ENCODE results near the gene CNOT3. TPM values are rescaled to one million over a fixed set of nuclear protein-coding genes. Genes with fewer than 3 reads are reported as not detected.

The CNOT3 gene
- total and polyA plus RNA-seq, 2 donors (not counting 1 experiment from before 2014, with no cell fraction given) = 28.1 to 82.1 TPM

DNA sequence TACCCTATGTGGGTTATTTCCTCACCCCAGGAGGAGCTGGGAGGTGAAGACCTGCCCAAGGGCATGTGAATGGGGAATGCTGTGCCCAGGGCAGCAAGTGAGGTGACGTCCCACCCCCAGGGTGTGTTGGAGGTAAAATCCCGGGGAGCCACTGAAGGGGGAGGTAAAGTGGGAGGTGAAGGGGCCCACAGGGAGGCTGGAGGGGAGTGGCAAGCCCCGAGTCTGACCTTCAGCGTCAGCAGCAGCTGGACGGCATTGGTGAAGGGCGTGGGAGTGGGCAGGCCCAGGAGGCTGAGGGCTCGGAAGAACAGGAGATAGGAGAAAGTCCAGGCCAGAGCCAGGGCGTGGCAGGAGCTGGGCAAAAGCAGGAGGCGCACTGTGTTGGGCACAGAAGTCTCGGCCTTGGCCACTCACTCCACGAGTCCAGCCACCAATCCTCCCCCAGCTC is 49.4 kb downstream of the CNOT3 start:
- Histone ChIP-seq H3K4me2 (replicated peaks; ENCODE audit: low read depth, low read length, poor library complexity, severe bottlenecking) (no peak overlapping the region), H3K79me2 (ENCODE audit: control insufficient read depth, insufficient read depth, low read length) (peaks cover 5% of the 10 kb centered on the region), H3K9ac (ENCODE audit: low read length) (no peak overlapping the region), H3K9me3 (ENCODE audit: control extremely low read depth in 1 of 3, control insufficient read depth in 2 of 3, insufficient read depth in 1 of 3, low read length in 2 of 3) (no peaks in the 10 kb centered on the region), H3K36me3 (replicated peaks in 1 of 2; ENCODE audit: control extremely low read depth in 1 of 2, control insufficient read depth in 1 of 2, extremely low read depth in 1 of 2, insufficient read depth in 2 of 2, low read length in 1 of 2) (peaks cover 0 to 3% of the 10 kb centered on the region in 2 experiments), H4K20me1 (ENCODE audit: control insufficient read depth, insufficient read depth, low read length, poor library complexity, severe bottlenecking) (peaks cover 17% of the 10 kb centered on the region), H2AFZ (ENCODE audit: insufficient read depth, low read depth, low read length, poor library complexity, severe bottlenecking) (no peak overlapping the region), H3K27me3 (replicated peaks in 1 of 4; ENCODE audit: control extremely low read depth in 1 of 4, control insufficient read depth in 3 of 4, insufficient read depth in 4 of 4, low read length in 3 of 4) (no peaks in the 10 kb centered on the region), H3K27ac (ENCODE audit: low read length in 2 of 2) (no peak overlapping the region), H3K4me3 (ENCODE audit: control extremely low read depth in 1 of 5, extremely low read depth in 1 of 5, insufficient read depth in 1 of 5, low read depth in 2 of 5, low read length in 4 of 5) (no peak overlapping the region), H3K4me1 (ENCODE audit: control insufficient read depth in 2 of 2, insufficient read depth in 2 of 2, low read length in 2 of 2) (peaks cover 16 to 17% of the 10 kb centered on the region in 2 donors)
- Mint-ChIP-seq H3K4me3 (peak overlapping the region; percentile 77), H3K27me3 (no peaks in the 10 kb centered on the region), H3K27ac (no peak overlapping the region), H3K9me3 (ENCODE audit: insufficient read depth) (no peaks in the 10 kb centered on the region), H3K4me1 (peaks cover 22% of the 10 kb centered on the region)
- intact Hi-C loops (cut with micrococcal nuclease) = loop anchor here (5.0 kb wide), 1 partner anchor 45 kb away; no protein-coding TSS in a partner anchor
- TF ChIP-seq, protein P1, sequence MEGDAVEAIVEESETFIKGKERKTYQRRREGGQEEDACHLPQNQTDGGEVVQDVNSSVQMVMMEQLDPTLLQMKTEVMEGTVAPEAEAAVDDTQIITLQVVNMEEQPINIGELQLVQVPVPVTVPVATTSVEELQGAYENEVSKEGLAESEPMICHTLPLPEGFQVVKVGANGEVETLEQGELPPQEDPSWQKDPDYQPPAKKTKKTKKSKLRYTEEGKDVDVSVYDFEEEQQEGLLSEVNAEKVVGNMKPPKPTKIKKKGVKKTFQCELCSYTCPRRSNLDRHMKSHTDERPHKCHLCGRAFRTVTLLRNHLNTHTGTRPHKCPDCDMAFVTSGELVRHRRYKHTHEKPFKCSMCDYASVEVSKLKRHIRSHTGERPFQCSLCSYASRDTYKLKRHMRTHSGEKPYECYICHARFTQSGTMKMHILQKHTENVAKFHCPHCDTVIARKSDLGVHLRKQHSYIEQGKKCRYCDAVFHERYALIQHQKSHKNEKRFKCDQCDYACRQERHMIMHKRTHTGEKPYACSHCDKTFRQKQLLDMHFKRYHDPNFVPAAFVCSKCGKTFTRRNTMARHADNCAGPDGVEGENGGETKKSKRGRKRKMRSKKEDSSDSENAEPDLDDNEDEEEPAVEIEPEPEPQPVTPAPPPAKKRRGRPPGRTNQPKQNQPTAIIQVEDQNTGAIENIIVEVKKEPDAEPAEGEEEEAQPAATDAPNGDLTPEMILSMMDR (IDR thresholded peaks at IDR 0.05) = no peak
- no peak for TF ChIP-seq EZH2 (IDR thresholded peaks at IDR 0.05; ENCODE audit: borderline replicate concordance, insufficient read depth, low read depth, low read length, poor library complexity, severe bottlenecking)
- peak; percentile 21 for DNase-seq
- POLR2A ChIA-PET = no interaction called here
- no peak for ATAC-seq (ENCODE audit: low read depth)
- CTCF ChIA-PET = interaction anchor here (0.7 to 0.8 kb wide), 2 partner anchors 11 to 21 kb away, joined by 3 read pairs; no protein-coding TSS in a partner anchor
- WGBS (ENCODE audit: insufficient coverage) = 98% methylated on average over 6 of the region's 11 CpGs

DNA sequence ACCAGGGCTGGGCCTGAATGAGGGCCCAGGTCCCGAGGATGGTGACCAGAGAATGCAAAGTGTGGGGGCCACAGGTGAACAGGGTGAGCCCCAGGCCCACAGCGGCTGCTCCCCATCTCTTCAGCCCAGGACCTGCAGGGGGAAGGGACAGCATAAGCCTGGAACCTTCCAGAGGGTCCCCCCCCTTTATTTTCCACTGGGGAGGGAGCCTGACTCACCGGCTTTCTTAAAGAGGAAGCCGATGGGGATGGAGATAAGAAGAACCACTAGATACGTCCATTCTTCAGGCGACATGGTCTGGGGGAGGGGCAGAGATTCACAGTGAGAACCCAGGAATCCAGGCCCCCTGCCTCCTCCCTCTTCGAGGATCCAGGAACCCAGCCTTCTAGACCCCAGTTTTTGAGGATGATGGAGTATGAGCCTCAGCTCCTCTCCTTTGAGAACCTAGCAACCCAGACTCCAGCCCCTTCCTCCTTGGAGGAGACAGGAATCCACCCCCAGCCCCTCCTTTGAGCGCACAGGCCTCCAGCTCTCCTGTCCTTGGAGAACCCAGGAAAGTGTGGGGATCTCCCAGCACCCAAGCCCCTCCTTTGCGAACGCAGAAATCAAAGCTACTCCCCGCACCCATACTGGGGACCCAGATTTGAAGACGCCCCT is 50.8 kb downstream of the CNOT3 start:
- Mint-ChIP-seq H3K9me3 (ENCODE audit: insufficient read depth) (no peaks in the 10 kb centered on the region), H3K27ac (peak overlapping the region; percentile 38), H3K27me3 (no peaks in the 10 kb centered on the region), H3K4me3 (peak overlapping the region; percentile 94), H3K4me1 (peaks cover 32% of the 10 kb centered on the region)
- Histone ChIP-seq H2AFZ (ENCODE audit: insufficient read depth, low read depth, low read length, poor library complexity, severe bottlenecking) (peak overlapping the region; percentile 80), H3K27ac (ENCODE audit: low read length in 2 of 2) (peak overlapping the region in 1 of 2 donors; percentile 99), H3K27me3 (replicated peaks in 1 of 4; ENCODE audit: control extremely low read depth in 1 of 4, control insufficient read depth in 3 of 4, insufficient read depth in 4 of 4, low read length in 3 of 4) (no peaks in the 10 kb centered on the region), H3K4me3 (ENCODE audit: control extremely low read depth in 1 of 5, extremely low read depth in 1 of 5, insufficient read depth in 1 of 5, low read depth in 2 of 5, low read length in 4 of 5) (peak overlapping the region; percentile 3 to 87 (median 81)), H3K4me1 (ENCODE audit: control insufficient read depth in 2 of 2, insufficient read depth in 2 of 2, low read length in 2 of 2) (peaks cover 18 to 22% of the 10 kb centered on the region in 2 donors), H3K79me2 (ENCODE audit: control insufficient read depth, insufficient read depth, low read length) (peaks cover 17% of the 10 kb centered on the region), H3K9me3 (ENCODE audit: control extremely low read depth in 1 of 3, control insufficient read depth in 2 of 3, insufficient read depth in 1 of 3, low read length in 2 of 3) (no peaks in the 10 kb centered on the region), H4K20me1 (ENCODE audit: control insufficient read depth, insufficient read depth, low read length, poor library complexity, severe bottlenecking) (peaks cover 19% of the 10 kb centered on the region), H3K4me2 (replicated peaks; ENCODE audit: low read depth, low read length, poor library complexity, severe bottlenecking) (peak overlapping the region; percentile 99), H3K36me3 (replicated peaks in 1 of 2; ENCODE audit: control extremely low read depth in 1 of 2, control insufficient read depth in 1 of 2, extremely low read depth in 1 of 2, insufficient read depth in 2 of 2, low read length in 1 of 2) (peaks cover 0 to 7% of the 10 kb centered on the region in 2 experiments), H3K9ac (ENCODE audit: low read length) (peak overlapping the region; percentile 83)
- POLR2A ChIA-PET = interaction anchor here (1.0 to 4.5 kb wide), 7 partner anchors 13 to 51 kb away, joined by 3 to 73 read pairs (median 8); partner anchors contain the start of genes CNOT3, LENG1, RPS9 and TMC4
- peak; percentile 50 for DNase-seq
- 15% methylated on average over 7 of the region's 12 CpGs for WGBS (ENCODE audit: insufficient coverage)
- ATAC-seq (ENCODE audit: low read depth) = no peak
- intact Hi-C loops (cut with micrococcal nuclease) = loop anchor here (2.0 to 5.0 kb wide), 2 partner anchors 20 to 44 kb away; no protein-coding TSS in a partner anchor
- CTCF ChIA-PET = interaction anchor here (1.1 to 4.7 kb wide), 7 partner anchors 12 to 134 kb away, joined by 3 to 50 read pairs (median 8); partner anchors contain the start of genes LENG1, RPS9 and TMC4
- TF ChIP-seq EZH2 (IDR thresholded peaks at IDR 0.05; ENCODE audit: borderline replicate concordance, insufficient read depth, low read depth, low read length, poor library complexity, severe bottlenecking) = no peak
- TF ChIP-seq, protein P1 (IDR thresholded peaks at IDR 0.05) = no peak
